GM23338 (cell line): ENCODE data around the gene NPFF. TPM values are rescaled to one million over a fixed set of nuclear protein-coding genes. Genes with fewer than 3 reads are reported as not detected.

Experiments
- ATAC-seq: fragments of 200-7000 bp; cut with Tn5 transposase; 3 replicates; pipeline ENCODE4 v1.9.1; 2020
- DNase-seq: peaks from one replicate; pipeline ENCODE4 v3.0.0-alpha.2; 2015; ENCODE audit warnings: low spot score
- H2AFZ ChIP-seq: fragments of 200-600 bp; sonication (generic); 2 replicates; pipeline ENCODE4 v1.8.0; 2016; ENCODE audit warnings: antibody characterized with exemption, mild to moderate bottlenecking, moderate library complexity
- H3F3A ChIP-seq: fragments of 200-600 bp; sonication (generic); replicated peaks from 2 replicates; pipeline ENCODE4 v1.8.0; 2017; ENCODE audit warnings: antibody characterized with exemption, mixed run types, low read depth
- H3K27ac ChIP-seq: fragments of 200-600 bp; sonication (generic); 2 replicates; pipeline ENCODE4 v1.6.1; 2016; ENCODE audit warnings: low read depth
- H3K27me3 ChIP-seq: fragments of 200-600 bp; sonication (generic); 2 replicates; pipeline ENCODE4 v1.8.0; 2016; ENCODE audit warnings: mild to moderate bottlenecking, mixed run types, moderate library complexity; ENCODE audit not compliant: insufficient read depth
- H3K36me3 ChIP-seq: fragments of 200-600 bp; sonication (generic); 2 replicates; pipeline ENCODE4 v1.8.0; 2016; ENCODE audit warnings: mild to moderate bottlenecking; ENCODE audit not compliant: insufficient read depth
- H3K4me1 ChIP-seq: fragments of 200-600 bp; sonication (generic); 2 replicates; pipeline ENCODE4 v1.8.0; 2016; ENCODE audit warnings: mild to moderate bottlenecking, moderate library complexity; ENCODE audit not compliant: insufficient read depth
- H3K4me2 ChIP-seq: fragments of 200-600 bp; sonication (generic); 2 replicates; pipeline ENCODE4 v1.7.1; 2017; ENCODE audit warnings: mixed run types
- H3K4me3 ChIP-seq: fragments of 200-600 bp; sonication (generic); 2 replicates; pipeline ENCODE4 v1.6.1; 2016; ENCODE audit warnings: mixed run types
- H3K79me2 ChIP-seq: fragments of 200-600 bp; sonication (generic); replicated peaks from 2 replicates; pipeline ENCODE4 v1.8.0; 2017; ENCODE audit warnings: mild to moderate bottlenecking; ENCODE audit not compliant: insufficient read depth
- H3K9me2 ChIP-seq: fragments of 200-600 bp; sonication (generic); 2 replicates; pipeline ENCODE4 v1.8.0; 2017; ENCODE audit not compliant: insufficient read depth
- H4K20me1 ChIP-seq: fragments of 200-600 bp; sonication (generic); replicated peaks from 2 replicates; pipeline ENCODE4 v1.8.0; 2017; ENCODE audit warnings: mild to moderate bottlenecking; ENCODE audit not compliant: insufficient read depth
- H3K27ac Mint-ChIP-seq: 2 replicates; pipeline ENCODE4 v1.8.0; 2020; ENCODE audit warnings: inconsistent platforms, mild to moderate bottlenecking, moderate library complexity, mixed read lengths
- H3K27me3 Mint-ChIP-seq: 3 replicates; pipeline ENCODE4 v1.8.0; 2022; ENCODE audit warnings: low read depth, mild to moderate bottlenecking, moderate library complexity, mixed read lengths, inconsistent platforms; ENCODE audit not compliant: insufficient read depth, poor library complexity
- H3K36me3 Mint-ChIP-seq: 3 replicates; pipeline ENCODE4 v1.8.0; 2021; ENCODE audit warnings: low read depth, mild to moderate bottlenecking, inconsistent platforms, moderate library complexity, mixed read lengths
- H3K4me1 Mint-ChIP-seq: 3 replicates; pipeline ENCODE4 v1.8.0; 2020; ENCODE audit warnings: mild to moderate bottlenecking, inconsistent platforms, mixed read lengths
- H3K4me3 Mint-ChIP-seq: 3 replicates; pipeline ENCODE4 v1.8.0; 2021; ENCODE audit warnings: moderate library complexity, mild to moderate bottlenecking, inconsistent platforms, mixed read lengths
- H3K9me3 Mint-ChIP-seq: 3 replicates; pipeline ENCODE4 v1.8.0; 2020; ENCODE audit warnings: moderate library complexity, mild to moderate bottlenecking, inconsistent platforms, mixed read lengths
- EZH2phosphoT487 ChIP-seq: fragments of 200-600 bp; sonication (generic); IDR thresholded peaks from one replicate; pipeline ENCODE4 v1.8.1; 2018; ENCODE audit warnings: antibody characterized with exemption; ENCODE audit not compliant: unreplicated experiment
- JUNB ChIP-seq: IDR thresholded peaks from one replicate; pipeline ENCODE4 v1.6.1; 2016; ENCODE audit warnings: antibody characterized with exemption; ENCODE audit not compliant: unreplicated experiment
- POLR2AphosphoS5 ChIP-seq: IDR thresholded peaks from 2 replicates; pipeline ENCODE4 v1.6.1; 2016; ENCODE audit warnings: antibody characterized with exemption, low read depth
- STAT1 ChIP-seq: IDR thresholded peaks from one replicate; pipeline ENCODE4 v1.6.1; 2016; ENCODE audit warnings: antibody characterized with exemption; ENCODE audit not compliant: unreplicated experiment
- ZNF331 ChIP-seq: fragments of 250-450 bp; sonication (Bioruptor Pico); IDR thresholded peaks from 2 replicates; pipeline ENCODE4 v1.5.0; 2020; ENCODE audit warnings: low read depth, mild to moderate bottlenecking, moderate library complexity
- ZNF462 ChIP-seq: fragments of 250-450 bp; sonication (Bioruptor Pico); IDR thresholded peaks from 2 replicates; pipeline ENCODE4 v1.5.0; 2020; ENCODE audit warnings: mild to moderate bottlenecking, moderate library complexity
- polyA plus RNA-seq: library from polyadenylated mRNA; unstranded; fragments of >200 nt; fragmentation: Nextera tagmentation; extraction: Ambion mirVana; gene quantifications from 2 replicates; pipeline ENCODE4 v1.2.1, GENCODE V29; 2016
- total RNA-seq: library from RNA; depleted of rRNA; stranded (reverse); fragments of >200 nt; shearing (Covaris generic); gene quantifications from 2 replicates; pipeline ENCODE4 v1.2.3, GENCODE V29; 2014
- TF ChIP-seq, protein P1 (sequence below): IDR thresholded peaks from 2 replicates; pipeline ENCODE4 v1.6.1; 2016; ENCODE audit warnings: antibody characterized with exemption
- TF ChIP-seq, protein P2 (sequence below): IDR thresholded peaks from one replicate; pipeline ENCODE4 v1.6.1; 2018; ENCODE audit warnings: antibody characterized with exemption; ENCODE audit not compliant: unreplicated experiment

Gene NPFF
- total and polyA plus RNA-seq, 2 experiments from 2014 or later, result 0.69 to 0.71 TPM

DNA sequence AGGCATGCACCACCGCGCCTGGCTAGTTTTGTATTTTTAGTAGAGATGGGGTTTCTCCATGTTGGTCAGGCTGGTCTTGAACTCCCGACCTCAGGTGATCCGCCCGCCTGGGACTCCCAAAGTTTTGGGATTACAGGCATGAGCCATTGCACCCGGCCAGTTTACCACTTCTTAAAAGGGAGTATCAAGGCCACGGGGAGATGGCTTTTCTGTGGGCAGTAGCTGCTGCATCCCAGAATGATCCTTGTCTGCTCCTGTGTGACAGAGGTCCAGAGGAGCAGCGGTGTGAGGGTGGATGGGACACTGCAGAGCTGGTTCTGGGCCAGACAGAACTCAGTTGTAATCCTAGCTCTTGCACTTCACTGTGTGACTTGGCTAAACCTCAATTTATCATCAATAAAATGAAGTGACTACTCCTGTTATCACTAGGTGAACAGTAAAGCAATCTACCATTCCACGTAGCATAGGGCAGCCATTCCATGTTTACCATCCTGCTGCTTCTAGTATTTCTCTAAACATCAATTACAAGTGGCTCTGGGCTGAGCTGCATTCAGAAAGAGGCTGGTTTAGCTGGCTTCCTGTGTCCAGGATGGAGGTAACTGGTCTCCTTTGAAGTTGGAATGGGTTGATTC lies 3.0 kb upstream of the NPFF start:
- Histone ChIP-seq H4K20me1 (0 out of 2 replicates have a peak, but pooled peaks cover 3% of the 10 kb centered on the region), H3F3A (peaks cover 4% of the 10 kb centered on the region; the same call in 1 of the 2 replicates), H3K4me3 (no peak overlapping the region), H3K4me2 (no peak overlapping the region), H3K79me2 (no peaks in the 10 kb centered on the region), H3K4me1 (no peaks in the 10 kb centered on the region), H3K27me3 (no peaks in the 10 kb centered on the region), H3K27ac (no peak overlapping the region), H2AFZ (no peak overlapping the region), H3K36me3 (no peaks in the 10 kb centered on the region), H3K9me2 (no peaks in the 10 kb centered on the region)
- H3K27me3 Mint-ChIP-seq, result peaks cover 14% of the 10 kb centered on the region
- no peak overlapping the region for H3K27ac Mint-ChIP-seq
- H3K9me3 Mint-ChIP-seq, result no peaks in the 10 kb centered on the region
- peaks cover 17% of the 10 kb centered on the region for H3K36me3 Mint-ChIP-seq
- TF ChIP-seq, protein P1, sequence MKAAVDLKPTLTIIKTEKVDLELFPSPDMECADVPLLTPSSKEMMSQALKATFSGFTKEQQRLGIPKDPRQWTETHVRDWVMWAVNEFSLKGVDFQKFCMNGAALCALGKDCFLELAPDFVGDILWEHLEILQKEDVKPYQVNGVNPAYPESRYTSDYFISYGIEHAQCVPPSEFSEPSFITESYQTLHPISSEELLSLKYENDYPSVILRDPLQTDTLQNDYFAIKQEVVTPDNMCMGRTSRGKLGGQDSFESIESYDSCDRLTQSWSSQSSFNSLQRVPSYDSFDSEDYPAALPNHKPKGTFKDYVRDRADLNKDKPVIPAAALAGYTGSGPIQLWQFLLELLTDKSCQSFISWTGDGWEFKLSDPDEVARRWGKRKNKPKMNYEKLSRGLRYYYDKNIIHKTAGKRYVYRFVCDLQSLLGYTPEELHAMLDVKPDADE, result no peak
- TF ChIP-seq JUNB (no peak), STAT1 (no peak), EZH2phosphoT487 (no peak), ZNF462 (CRISPR knock-in tag) (no peak), ZNF331 (CRISPR knock-in tag) (no peak), POLR2AphosphoS5 (no peak)
- TF ChIP-seq, protein P2, sequence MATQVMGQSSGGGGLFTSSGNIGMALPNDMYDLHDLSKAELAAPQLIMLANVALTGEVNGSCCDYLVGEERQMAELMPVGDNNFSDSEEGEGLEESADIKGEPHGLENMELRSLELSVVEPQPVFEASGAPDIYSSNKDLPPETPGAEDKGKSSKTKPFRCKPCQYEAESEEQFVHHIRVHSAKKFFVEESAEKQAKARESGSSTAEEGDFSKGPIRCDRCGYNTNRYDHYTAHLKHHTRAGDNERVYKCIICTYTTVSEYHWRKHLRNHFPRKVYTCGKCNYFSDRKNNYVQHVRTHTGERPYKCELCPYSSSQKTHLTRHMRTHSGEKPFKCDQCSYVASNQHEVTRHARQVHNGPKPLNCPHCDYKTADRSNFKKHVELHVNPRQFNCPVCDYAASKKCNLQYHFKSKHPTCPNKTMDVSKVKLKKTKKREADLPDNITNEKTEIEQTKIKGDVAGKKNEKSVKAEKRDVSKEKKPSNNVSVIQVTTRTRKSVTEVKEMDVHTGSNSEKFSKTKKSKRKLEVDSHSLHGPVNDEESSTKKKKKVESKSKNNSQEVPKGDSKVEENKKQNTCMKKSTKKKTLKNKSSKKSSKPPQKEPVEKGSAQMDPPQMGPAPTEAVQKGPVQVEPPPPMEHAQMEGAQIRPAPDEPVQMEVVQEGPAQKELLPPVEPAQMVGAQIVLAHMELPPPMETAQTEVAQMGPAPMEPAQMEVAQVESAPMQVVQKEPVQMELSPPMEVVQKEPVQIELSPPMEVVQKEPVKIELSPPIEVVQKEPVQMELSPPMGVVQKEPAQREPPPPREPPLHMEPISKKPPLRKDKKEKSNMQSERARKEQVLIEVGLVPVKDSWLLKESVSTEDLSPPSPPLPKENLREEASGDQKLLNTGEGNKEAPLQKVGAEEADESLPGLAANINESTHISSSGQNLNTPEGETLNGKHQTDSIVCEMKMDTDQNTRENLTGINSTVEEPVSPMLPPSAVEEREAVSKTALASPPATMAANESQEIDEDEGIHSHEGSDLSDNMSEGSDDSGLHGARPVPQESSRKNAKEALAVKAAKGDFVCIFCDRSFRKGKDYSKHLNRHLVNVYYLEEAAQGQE, result no peak
- no peak for ATAC-seq
- peaks cover 7% of the 10 kb centered on the region; the same call in 2 of the 3 replicates for H3K4me1 Mint-ChIP-seq
- no peak for DNase-seq
- H3K4me3 Mint-ChIP-seq, result no peak overlapping the region
